GM20431 (cell line): ENCODE measurements around the gene GDPD1.

ENCODE experiments used
- in situ Hi-C: fragments of 300-500 bp; cut with MseI, MboI; formaldehyde crosslinking; loops from one replicate; pipeline ENCODE4 v1.15.0; 2020; ENCODE audit warnings: low sequenced_read_pairs; ENCODE audit not compliant: unreplicated experiment

Gene GDPD1

DNA sequence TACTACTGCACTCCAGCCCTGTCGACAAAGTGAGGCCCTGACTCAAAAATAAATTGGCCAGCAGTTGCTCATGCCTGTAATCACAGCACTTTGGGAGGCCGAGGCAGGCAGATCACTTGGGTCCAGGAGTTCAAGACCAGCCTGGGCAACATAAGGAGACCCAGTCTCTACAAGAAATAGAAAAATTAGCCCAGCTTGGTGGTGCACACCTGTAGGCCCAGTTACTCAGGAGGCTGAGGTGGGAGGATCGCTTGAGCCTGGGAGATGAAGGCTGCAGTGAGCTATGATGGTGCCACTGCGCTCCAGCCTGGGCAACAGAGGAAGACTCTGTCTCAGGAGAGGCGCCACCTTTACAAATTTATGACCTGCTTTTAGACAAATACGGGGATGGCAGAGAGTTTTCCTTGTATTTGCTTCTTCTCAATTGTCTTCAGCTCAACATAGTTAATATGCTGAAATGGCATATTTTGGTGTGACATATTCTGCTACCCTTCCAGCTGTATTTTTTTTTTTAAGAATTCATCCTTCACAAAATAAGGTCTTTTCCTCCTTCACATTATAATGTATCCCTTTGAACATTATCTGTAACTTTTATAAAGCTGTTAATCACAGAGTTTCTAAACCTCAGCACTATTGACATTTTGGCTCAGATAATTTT, 90.1 kb downstream of the GDPD1 start:
- in situ Hi-C loops = loop anchor here (10.0 kb wide), 1 partner anchor 134 kb away; no protein-coding TSS in a partner anchor

DNA sequence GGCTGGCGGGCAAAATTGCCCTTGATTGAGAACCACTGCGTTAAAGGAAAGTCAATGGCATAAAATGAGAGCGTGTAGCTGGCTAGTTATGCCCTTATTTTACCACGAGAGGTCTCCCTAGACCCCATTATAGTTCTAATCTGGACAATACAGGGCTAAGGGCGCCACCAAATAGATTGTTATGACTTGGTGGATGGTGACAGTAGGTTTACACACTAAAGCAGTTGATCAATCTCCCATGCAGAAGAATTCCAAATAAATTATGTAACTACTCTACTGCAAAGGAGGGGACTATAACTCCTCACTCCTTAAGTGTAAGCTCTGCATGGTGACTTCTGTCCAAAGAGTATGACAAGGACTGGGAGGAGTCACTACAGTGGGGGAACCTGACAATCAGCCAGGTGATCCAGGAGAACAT, 90.7 kb downstream of the GDPD1 start:
- in situ Hi-C loops = loop anchor here (10.0 kb wide), 1 partner anchor 134 kb away; no protein-coding TSS in a partner anchor

DNA sequence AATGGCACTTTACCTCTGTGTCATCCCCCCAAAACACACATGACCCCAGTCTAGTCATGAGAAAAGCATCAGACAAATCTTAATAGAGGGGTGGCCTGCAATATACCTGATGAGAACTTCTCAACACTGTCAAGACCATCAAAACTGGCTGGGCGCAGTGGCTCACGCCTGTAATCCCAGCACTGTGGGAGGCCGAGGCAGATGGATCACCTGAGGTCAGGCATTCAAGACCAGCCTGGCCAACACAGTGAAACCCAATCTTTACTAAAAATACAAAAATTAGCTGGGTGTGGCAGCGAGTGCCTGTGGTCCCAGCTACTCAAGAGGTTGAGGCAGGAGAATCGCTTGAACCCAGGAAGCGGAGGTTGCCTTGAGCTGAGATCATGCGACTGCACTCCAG, 91.2 kb downstream of the GDPD1 start:
- in situ Hi-C loops = loop anchor here (10.0 kb wide), 1 partner anchor 133 kb away; no protein-coding TSS in a partner anchor

DNA sequence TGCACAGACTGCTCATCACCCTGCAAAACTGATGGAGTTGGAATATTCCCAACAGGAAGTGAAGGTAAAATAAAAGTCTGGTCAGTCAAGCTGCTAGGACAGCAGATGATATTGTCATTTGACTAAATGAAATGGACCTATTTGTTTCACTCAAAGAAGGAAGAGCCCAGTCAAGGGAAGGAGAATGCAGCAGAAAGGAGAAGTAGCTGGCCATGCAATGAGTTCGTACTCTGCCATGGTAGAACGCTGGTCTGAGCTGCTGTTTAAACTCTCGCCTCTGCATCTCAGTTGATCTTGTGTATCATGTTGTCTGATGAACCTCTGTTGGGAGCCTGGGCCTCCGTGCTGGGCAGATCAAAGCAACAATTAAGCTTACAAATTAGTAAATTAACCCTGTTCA, 95.6 kb downstream of the GDPD1 start:
- in situ Hi-C loops = loop anchor here (10.0 kb wide), 1 partner anchor 129 kb away; no protein-coding TSS in a partner anchor
